Measurements from ENCODE around the gene CASZ1.

CASZ1 gene

GRCh38 chr1:10723317-10723716 lies 73.1 kb downstream of the CASZ1 start:
- DNase-seq: no peak

- DNase-seq: no peak
Observed at GRCh38 chr1:10722803-10723202, 73.6 kb downstream of the CASZ1 start.

- DNase-seq: no peak
Observed at GRCh38 chr1:10721381-10722321, 74.8 kb downstream of the CASZ1 start.

- DNase-seq: no peak
Observed at GRCh38 chr1:10720635-10721034, 75.8 kb downstream of the CASZ1 start.

- DNase-seq: no peak
Observed at GRCh38 chr1:10718083-10718415, 78.4 kb downstream of the CASZ1 start.

- no peak for DNase-seq
Observed at GRCh38 chr1:10717296-10718082, 79.0 kb downstream of the CASZ1 start.

GRCh38 chr1:10716840-10717239 lies 79.6 kb downstream of the CASZ1 start:
- DNase-seq: no peak

GRCh38 chr1:10714337-10715114 lies 81.9 kb downstream of the CASZ1 start:
- DNase-seq: no peak

- DNase-seq: no peak
Observed at GRCh38 chr1:10713614-10714013, 82.8 kb downstream of the CASZ1 start.

GRCh38 chr1:10712568-10713362 lies 83.7 kb downstream of the CASZ1 start:
- DNase-seq: no peak

- DNase-seq: no peak
Observed at GRCh38 chr1:10710489-10710888, 86.0 kb downstream of the CASZ1 start.

- DNase-seq: no peak
Observed at GRCh38 chr1:10709646-10710045, 86.8 kb downstream of the CASZ1 start.

- DNase-seq: no peak
Observed at GRCh38 chr1:10709165-10709564, 87.3 kb downstream of the CASZ1 start.

GRCh38 chr1:10708757-10709156 lies 87.7 kb downstream of the CASZ1 start:
- no peak for DNase-seq

GRCh38 chr1:10707208-10707607 lies 89.2 kb downstream of the CASZ1 start:
- no peak for DNase-seq

- no peak for DNase-seq
Observed at GRCh38 chr1:10706376-10706913, 90.0 kb downstream of the CASZ1 start.

- DNase-seq: no peak
Observed at GRCh38 chr1:10705953-10706352, 90.5 kb downstream of the CASZ1 start.

- no peak for DNase-seq
Observed at GRCh38 chr1:10704368-10704882, 92.0 kb downstream of the CASZ1 start.

- DNase-seq: no peak
Observed at GRCh38 chr1:10703702-10704101, 92.7 kb downstream of the CASZ1 start.

- no peak for DNase-seq
Observed at GRCh38 chr1:10701145-10701544, 95.3 kb downstream of the CASZ1 start.

GRCh38 chr1:10699470-10699835 lies 97.0 kb downstream of the CASZ1 start:
- DNase-seq: no peak

All from CD4-positive, alpha-beta T cell treated with Interleukin-17A for 4 hours (primary cell).